Coronary artery (tissue), 2 donors: Measurements from ENCODE around the gene TMEM184C.

Experiments used
- DNase-seq: peaks from one replicate; pipeline ENCODE4 v3.0.0-alpha.2; 2017; ENCODE audit warnings: low spot score
- H3K27ac ChIP-seq, 2 donors: fragments of 200-600 bp; sonication (generic); one replicate each; pipeline ENCODE4 v1.5.1; 2016 to 2019
- H3K4me3 ChIP-seq: fragments of 200-600 bp; sonication (generic); 2 replicates; pipeline ENCODE4 v1.5.1; 2016; ENCODE audit warnings: mild to moderate bottlenecking, moderate library complexity
- TF ChIP-seq, protein P1 (sequence below): fragments of 200-600 bp; sonication (generic); IDR thresholded peaks from one replicate; pipeline ENCODE4 v1.5.1; 2019; ENCODE audit warnings: antibody characterized with exemption

The TMEM184C gene

DNA sequence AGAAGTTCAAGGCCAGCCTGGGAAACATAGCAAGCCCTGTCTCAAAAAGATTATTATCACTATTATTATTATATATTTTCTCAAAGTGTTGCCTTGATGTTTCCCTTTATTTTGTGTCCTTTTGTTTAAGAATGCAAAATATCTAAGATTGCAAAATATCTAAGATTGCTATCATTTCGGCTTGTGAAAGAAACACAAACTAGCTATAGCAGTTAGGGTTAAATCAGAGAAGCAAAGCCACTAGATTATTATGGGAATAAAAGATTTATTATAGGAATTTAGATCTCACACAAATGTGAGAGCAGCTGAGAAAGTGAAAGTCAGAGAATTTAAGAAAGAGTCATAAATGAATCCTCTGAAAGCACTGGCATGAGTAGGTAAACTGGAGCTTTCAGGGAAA lies 18.0 kb upstream of the TMEM184C start:
- no peak overlapping the region for H3K4me3 ChIP-seq
- no peak overlapping the region for H3K27ac ChIP-seq
- DNase-seq = no peak
- TF ChIP-seq, protein P1, sequence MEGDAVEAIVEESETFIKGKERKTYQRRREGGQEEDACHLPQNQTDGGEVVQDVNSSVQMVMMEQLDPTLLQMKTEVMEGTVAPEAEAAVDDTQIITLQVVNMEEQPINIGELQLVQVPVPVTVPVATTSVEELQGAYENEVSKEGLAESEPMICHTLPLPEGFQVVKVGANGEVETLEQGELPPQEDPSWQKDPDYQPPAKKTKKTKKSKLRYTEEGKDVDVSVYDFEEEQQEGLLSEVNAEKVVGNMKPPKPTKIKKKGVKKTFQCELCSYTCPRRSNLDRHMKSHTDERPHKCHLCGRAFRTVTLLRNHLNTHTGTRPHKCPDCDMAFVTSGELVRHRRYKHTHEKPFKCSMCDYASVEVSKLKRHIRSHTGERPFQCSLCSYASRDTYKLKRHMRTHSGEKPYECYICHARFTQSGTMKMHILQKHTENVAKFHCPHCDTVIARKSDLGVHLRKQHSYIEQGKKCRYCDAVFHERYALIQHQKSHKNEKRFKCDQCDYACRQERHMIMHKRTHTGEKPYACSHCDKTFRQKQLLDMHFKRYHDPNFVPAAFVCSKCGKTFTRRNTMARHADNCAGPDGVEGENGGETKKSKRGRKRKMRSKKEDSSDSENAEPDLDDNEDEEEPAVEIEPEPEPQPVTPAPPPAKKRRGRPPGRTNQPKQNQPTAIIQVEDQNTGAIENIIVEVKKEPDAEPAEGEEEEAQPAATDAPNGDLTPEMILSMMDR = no peak

DNA sequence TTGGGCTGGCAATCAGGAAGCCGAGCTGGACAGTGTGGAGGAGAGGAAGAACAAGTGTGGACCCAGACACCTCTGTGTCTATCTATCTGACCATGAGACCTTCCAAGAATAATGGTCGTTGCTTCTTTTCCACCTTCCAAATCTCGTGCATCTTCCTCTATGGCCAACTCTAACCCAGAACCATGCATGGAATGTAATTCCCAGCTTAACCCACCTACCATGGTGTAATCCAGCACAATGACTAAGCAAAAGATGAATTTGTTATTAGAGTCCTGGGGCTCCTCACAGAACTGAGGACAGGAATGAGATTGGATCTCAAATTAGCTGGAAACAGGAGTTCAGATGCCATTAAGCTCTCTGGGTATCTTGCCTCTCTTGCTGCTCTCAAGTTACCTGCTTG lies 17.4 kb upstream of the TMEM184C start:
- Histone ChIP-seq H3K4me3 (no peak overlapping the region), H3K27ac (no peak overlapping the region)
- TF ChIP-seq, protein P1 = no peak
- DNase-seq = no peak

DNA sequence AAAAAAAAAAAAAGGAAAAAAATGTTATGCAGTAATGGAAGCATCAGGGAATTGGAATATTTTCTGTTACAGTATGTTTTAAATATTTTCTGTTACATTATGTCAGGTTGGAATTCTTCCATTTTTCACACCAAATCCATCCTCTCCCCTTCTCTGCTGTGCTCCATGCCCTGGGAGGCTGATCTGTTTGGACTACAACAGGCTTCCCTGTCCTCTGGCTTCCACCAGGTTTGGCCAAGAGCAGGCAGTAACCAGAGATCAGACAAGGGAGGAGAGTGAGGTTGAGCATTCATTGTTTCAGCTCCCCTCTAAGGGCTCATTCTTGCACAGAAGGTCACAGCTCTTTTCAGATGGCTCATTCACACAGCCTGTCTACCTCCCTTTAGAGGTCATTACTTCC lies 11.7 kb upstream of the TMEM184C start:
- no peak overlapping the region for H3K27ac ChIP-seq
- TF ChIP-seq, protein P1 = no peak
- no peak overlapping the region for H3K4me3 ChIP-seq
- DNase-seq = no peak

DNA sequence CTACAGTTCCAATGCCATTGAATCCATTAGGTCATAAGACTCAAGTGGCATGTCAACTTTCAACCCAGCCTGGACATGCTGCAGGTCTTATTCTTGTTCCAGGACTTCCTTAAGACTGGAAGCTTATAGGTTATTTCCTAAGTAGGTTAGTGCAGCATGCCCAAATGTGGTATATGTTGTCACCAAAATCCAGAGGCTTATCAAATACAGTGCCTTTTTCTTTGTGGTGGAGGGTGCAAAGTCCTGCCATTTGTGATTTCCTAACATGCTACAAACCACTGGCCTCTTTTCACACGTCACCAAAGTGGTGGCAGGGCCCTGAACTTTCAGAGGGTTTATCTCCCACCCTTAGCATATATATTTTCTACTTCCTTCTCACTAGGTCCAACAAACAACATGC lies 9.7 kb upstream of the TMEM184C start:
- no peak overlapping the region for H3K4me3 ChIP-seq
- H3K27ac ChIP-seq = no peak overlapping the region
- DNase-seq = no peak
- TF ChIP-seq, protein P1 = no peak

DNA sequence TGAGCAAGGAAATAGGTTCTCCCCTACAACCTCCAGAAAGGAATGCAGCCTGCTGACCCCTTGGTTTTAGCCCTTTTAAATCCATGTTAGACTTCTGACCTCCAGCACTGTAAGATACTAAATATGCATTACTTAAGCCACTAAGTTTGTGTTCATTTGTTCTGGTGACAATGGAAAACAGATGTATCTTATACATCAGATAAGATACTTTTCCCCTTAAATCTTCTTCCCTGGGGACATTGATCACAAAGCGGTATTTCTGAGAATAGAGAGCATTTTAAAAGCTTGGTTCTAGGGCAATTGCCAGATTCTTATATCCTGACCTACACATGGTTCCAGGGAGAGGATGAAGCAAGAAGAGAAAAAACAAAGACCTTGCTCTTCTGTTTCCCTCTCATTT lies 6.5 kb upstream of the TMEM184C start:
- no peak overlapping the region for H3K27ac ChIP-seq
- DNase-seq = no peak
- TF ChIP-seq, protein P1 = no peak
- no peak overlapping the region for H3K4me3 ChIP-seq

DNA sequence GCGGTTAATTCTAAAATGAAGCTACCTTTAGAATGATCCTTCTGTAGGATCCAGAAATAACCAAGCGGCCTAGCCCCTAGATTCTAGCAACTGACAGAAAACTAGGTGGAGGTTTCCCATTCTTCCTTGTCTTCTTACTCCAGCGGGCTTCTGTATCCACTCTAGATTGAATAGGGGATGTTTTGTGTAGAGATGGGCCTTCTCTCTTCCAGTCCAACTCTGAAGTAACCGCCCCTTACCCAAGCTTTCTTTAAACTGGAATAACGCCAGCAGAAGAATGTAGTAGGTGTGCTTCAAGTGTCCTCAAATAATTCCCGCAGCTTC lies 386 bp upstream of the TMEM184C start:
- no peak for DNase-seq
- peak overlapping the region; percentile 61 to 83 for H3K27ac ChIP-seq

More for the DNA sequence above, 386 bp upstream of the TMEM184C start:
- TF ChIP-seq, protein P1 = no peak
- peak overlapping the region; percentile 89 for H3K4me3 ChIP-seq
